ENCODE results near the gene KAZN. TPM values are rescaled to one million over a fixed set of nuclear protein-coding genes. Genes with fewer than 3 reads are reported as not detected.

Gene KAZN
- total and polyA plus RNA-seq, 2 donors = 7.2 to 8.4 TPM

DNA sequence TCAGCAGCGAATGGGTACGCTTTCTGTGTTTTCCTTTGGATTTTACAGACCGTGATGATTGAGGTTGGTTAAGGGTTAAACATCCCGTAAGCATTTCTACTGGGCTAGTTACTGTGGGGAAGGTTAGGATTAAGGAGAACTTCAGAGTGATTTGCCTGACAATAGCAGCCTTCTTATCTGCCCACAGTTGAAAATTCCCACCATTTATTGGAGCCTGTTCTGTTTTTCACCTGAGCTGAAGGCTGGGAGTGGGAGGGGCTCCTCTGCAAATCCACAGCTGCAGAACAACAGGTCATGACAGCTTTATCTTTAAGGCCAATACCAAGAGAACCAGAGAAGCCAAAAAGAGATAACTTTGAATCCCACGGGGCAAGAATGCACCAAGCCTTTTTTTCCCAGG, 168.6 kb downstream of the KAZN start:
- Histone ChIP-seq H3K4me3 (ENCODE audit: low read depth, low read length) (no peak overlapping the region), H3K4me1 (ENCODE audit: insufficient read depth) (no peaks in the 10 kb centered on the region), H3K27ac (ENCODE audit: low read depth) (no peak overlapping the region), H3K36me3 (ENCODE audit: insufficient read depth) (no peaks in the 10 kb centered on the region)
- no peak for DNase-seq (ENCODE audit: extremely low spot score)
- 54% methylated on average over 5 of the region's 5 CpGs for WGBS

DNA sequence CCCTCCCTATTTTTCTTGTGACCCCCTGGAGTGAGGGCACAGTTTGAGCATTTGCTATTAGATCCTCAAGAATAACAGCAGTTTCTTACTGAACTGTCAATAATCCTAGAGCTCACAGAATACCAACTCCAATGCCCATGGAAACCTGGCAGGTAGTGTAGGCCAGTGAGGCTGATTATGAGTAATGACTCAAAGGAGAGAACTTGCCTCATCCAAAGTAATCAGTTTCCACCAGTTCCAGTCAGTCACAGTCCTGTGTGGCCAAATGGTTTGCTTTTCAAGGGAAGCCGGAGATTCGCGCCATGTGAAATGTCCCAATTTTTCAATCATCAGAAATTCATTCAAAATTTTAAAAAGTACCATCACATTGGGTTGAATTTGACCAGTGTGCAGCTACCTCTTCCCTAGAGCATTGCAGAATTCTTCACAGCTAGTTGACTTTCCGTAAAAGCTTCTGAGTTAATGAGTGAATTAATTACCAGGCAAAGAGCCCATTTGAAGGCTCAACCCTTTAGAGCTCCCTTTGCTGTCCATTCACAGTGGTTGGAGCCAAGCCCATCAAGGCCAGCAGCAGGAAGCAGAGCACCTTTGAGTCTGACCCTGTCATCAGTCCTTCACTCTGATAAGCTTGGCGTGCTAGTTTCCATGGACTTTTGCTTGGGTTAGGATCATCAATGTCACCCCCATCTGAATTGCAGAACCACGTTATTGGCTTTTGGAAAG, 170.3 kb downstream of the KAZN start:
- H3K4me3 ChIP-seq (ENCODE audit: low read depth, low read length) = no peak overlapping the region
- no peaks in the 10 kb centered on the region for H3K4me1 ChIP-seq (ENCODE audit: insufficient read depth)
- H3K27ac ChIP-seq (ENCODE audit: low read depth) = no peak overlapping the region
- no peak for DNase-seq (ENCODE audit: extremely low spot score)
- WGBS = 97% methylated on average over 6 of the region's 6 CpGs
- no peaks in the 10 kb centered on the region for H3K36me3 ChIP-seq (ENCODE audit: insufficient read depth)

DNA sequence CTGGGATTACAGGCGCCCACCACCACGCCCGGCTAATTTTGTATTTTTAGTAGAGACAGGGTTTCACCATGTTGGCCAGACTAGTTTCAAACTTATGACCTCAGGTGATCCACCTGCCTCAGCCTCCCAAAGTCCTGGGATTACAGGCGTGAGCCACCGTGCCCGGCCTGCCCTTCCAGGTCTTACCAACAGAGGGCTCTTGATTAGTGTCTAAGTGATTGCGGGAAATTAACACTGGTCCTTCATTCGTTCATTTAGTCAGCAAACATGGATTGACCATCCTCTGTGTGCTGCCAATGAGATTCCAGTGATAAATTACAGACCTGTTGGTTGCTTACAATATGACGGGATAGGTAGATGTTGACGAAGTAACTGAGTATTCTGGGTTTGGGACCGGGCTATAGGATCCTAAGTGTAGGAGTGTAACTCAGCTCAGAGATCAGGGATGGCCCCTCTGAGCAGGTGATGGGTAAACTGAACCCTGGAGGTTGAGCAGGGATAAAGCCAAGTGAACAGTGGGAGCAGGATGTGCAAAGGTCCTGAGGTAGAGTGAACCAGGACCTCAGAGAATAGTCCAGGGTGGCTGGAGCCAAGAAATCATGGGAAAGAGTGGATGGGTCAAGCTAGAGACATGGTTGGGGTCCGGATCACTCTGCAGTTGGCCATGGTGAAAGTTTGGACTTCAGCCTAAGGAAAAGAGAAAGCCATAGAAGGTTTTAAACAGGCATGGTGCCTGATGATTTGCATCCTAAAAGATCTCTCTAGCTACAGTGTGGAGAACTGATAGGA, 171.2 kb downstream of the KAZN start:
- Histone ChIP-seq H3K27ac (ENCODE audit: low read depth) (no peak overlapping the region), H3K36me3 (ENCODE audit: insufficient read depth) (no peaks in the 10 kb centered on the region), H3K4me3 (ENCODE audit: low read depth, low read length) (no peak overlapping the region), H3K4me1 (ENCODE audit: insufficient read depth) (no peaks in the 10 kb centered on the region)
- no peak for DNase-seq (ENCODE audit: extremely low spot score)
- 96% methylated on average over 12 of the region's 12 CpGs for WGBS

DNA sequence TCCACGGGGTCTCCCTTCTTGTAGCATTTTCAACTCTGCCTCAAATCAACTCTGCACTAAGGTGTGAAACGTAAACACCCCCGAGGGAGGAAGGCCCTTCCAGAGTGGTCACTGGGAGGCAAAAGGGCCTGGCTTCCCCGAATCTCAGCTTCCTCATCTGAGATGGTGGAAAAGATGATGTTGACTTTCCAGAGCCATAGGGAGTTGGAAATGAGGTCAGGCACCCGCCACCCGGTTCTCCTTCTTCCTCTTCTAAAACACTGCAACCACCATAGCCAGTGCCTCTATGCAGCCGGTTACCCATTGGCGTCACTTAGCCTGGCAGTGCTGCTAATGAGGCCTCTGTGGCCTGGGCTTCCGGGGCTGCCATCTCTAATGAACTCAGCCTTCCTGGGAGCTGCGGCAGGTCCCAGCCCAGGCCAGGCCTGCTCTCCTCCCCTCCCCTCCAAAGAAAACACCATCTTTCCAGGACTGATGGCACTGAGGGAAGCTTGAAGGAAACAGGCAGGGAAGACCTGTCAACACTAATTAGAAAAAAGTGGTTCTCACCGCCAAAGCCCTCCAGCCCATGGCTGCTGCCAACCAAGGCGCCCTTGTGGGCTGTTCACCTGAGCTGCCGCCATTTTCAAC, 175.0 kb downstream of the KAZN start:
- H3K27ac ChIP-seq (ENCODE audit: low read depth) = no peak overlapping the region
- no peak overlapping the region for H3K4me3 ChIP-seq (ENCODE audit: low read depth, low read length)
- WGBS = 91% methylated on average over 13 of the region's 13 CpGs
- no peaks in the 10 kb centered on the region for H3K4me1 ChIP-seq (ENCODE audit: insufficient read depth)
- no peaks in the 10 kb centered on the region for H3K36me3 ChIP-seq (ENCODE audit: insufficient read depth)
- DNase-seq (ENCODE audit: extremely low spot score) = no peak

DNA sequence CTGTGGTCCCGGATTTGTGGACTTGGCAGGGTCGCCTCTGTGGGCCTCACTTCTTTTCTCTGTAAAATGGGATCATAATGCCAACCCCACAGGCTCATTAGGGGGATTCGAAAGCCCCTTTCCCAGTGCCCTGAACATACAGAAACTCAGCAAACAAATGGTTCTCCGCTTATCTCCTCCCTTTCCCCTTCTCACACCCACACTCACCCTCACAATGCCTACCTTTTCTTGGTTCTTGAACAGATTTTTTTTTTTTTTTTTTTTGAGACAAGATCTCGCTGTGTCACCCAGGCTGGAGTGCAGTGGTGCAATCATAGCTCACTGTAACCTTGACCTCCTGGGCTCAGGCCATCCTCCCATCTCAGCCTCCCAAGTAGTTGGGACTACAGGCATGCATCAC, 175.7 kb downstream of the KAZN start:
- 76% methylated on average over 5 of the region's 5 CpGs for WGBS
- DNase-seq (ENCODE audit: extremely low spot score) = no peak
- no peak overlapping the region for H3K27ac ChIP-seq (ENCODE audit: low read depth)

DNA sequence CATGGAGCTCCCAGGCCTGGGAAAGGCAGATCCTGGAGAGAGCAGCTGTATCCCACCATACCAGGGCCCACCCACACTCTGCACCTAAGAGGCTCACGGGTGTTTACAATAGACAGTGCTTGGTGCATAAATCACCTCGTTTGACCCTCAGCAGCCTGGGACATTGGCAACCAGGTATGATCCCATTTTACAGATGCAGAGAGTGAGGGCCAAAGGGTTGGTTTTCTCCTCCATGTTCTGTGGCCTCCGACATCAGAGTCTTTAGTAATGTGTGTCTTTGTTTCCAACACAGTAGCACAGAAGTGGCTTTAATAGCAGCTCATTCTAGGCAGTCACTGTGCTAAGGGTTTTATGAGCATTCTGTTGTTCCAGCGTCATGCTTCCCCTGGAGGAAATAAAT, 176.5 kb downstream of the KAZN start:
- DNase-seq (ENCODE audit: extremely low spot score) = no peak
- no peak overlapping the region for H3K4me3 ChIP-seq (ENCODE audit: low read depth, low read length)
- no peaks in the 10 kb centered on the region for H3K4me1 ChIP-seq (ENCODE audit: insufficient read depth)
- WGBS = 84% methylated on average over 4 of the region's 4 CpGs
- no peaks in the 10 kb centered on the region for H3K36me3 ChIP-seq (ENCODE audit: insufficient read depth)
- no peak overlapping the region for H3K27ac ChIP-seq (ENCODE audit: low read depth)

More for the DNA sequence above, 175.7 kb downstream of the KAZN start:
- H3K36me3 ChIP-seq (ENCODE audit: insufficient read depth) = no peaks in the 10 kb centered on the region
- H3K4me1 ChIP-seq (ENCODE audit: insufficient read depth) = no peaks in the 10 kb centered on the region
- H3K4me3 ChIP-seq (ENCODE audit: low read depth, low read length) = no peak overlapping the region

DNA sequence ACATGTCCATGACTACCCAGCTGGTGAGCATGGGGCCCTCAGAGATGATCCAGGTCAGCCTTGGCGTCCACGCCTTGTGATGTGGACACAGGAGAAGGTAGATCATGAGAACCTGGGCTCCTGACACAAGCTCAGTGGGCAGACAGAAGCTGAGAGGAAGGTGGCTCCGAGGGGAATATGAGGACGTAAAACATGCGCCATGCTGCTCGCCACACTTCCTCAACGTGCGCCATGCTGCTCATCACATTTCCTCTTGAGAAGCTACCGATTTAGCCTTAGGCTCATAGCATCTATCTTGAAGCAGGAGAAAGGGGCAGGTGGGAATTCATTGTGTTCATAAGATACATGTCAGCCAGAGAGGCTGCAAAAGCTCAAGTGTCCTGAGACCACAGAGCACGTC, 176.9 kb downstream of the KAZN start:
- 94% methylated on average over 10 of the region's 10 CpGs for WGBS
- Histone ChIP-seq H3K4me1 (ENCODE audit: insufficient read depth) (no peaks in the 10 kb centered on the region), H3K36me3 (ENCODE audit: insufficient read depth) (no peaks in the 10 kb centered on the region), H3K27ac (ENCODE audit: low read depth) (no peak overlapping the region), H3K4me3 (ENCODE audit: low read depth, low read length) (no peak overlapping the region)
- DNase-seq (ENCODE audit: extremely low spot score) = no peak

DNA sequence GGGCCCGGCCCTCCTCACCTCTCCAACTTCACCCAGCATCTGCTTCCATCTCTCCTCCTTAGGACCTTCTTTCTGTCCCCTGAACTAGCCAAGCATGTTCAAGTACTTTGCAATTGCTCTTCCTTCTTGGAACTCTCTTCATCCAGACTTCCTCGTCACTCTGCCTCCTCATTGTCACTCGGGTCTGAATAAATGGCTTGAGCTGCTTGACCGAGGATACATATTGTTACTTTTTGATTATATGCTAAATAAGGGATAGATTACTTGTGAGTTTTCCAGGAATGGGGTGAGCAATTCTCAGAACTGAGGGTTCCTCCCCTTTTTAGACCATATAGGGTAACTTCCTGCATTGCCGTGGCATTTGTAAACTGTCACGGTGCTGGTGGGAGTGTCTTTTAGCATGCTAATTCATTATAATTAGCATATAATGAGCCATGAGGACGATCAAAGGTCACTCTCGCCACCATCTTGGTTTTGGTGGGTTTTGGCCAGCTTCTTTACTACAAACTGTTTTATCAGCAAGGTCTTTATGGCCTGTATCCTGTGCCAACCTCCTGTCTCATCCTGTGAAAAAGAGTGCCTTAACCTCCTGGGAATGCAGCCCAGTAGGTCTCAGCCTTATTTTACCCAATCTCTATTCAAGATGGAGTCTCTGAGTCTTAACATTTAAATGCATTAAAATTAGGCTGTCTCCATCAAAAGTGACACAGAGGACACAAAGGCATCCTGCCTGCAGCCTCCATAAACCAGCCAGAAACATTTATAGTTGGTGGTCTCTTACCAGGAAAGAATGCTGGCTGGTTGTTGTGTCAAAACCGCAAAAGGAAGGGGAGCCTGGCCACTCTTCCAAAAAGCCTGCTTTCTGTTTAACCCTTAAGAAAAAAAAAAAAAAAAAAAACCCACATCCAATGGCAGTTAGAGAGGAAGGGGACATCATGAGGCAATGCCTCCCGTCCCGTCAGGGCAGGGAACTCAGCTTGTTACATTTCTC, 179.3 kb downstream of the KAZN start:
- Histone ChIP-seq H3K4me1 (ENCODE audit: insufficient read depth) (no peaks in the 10 kb centered on the region), H3K27ac (ENCODE audit: low read depth) (no peak overlapping the region), H3K4me3 (ENCODE audit: low read depth, low read length) (no peak overlapping the region), H3K36me3 (ENCODE audit: insufficient read depth) (no peaks in the 10 kb centered on the region)
- WGBS = 68% methylated on average over 11 of the region's 11 CpGs
- DNase-seq (ENCODE audit: extremely low spot score) = no peak

DNA sequence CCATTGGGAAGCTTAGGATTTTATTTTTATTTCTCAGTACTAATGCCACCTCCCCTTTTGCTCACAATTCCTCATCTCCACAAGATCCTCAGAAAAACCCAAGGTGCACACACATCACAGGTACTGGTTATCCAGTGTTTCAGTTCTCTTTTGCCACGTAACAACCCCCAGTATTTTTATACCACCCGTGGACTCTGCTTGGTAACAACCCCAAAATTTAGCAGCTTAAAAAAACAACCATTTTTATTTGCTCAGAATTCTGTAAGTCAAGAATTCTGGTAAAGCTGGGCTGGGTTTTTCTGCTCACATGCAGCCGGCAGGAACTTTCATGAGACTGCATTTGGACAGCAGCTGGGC, 180.0 kb downstream of the KAZN start:
- DNase-seq (ENCODE audit: extremely low spot score) = no peak
- WGBS = 74% methylated on average over 3 of the region's 3 CpGs
- H3K27ac ChIP-seq (ENCODE audit: low read depth) = no peak overlapping the region

DNA sequence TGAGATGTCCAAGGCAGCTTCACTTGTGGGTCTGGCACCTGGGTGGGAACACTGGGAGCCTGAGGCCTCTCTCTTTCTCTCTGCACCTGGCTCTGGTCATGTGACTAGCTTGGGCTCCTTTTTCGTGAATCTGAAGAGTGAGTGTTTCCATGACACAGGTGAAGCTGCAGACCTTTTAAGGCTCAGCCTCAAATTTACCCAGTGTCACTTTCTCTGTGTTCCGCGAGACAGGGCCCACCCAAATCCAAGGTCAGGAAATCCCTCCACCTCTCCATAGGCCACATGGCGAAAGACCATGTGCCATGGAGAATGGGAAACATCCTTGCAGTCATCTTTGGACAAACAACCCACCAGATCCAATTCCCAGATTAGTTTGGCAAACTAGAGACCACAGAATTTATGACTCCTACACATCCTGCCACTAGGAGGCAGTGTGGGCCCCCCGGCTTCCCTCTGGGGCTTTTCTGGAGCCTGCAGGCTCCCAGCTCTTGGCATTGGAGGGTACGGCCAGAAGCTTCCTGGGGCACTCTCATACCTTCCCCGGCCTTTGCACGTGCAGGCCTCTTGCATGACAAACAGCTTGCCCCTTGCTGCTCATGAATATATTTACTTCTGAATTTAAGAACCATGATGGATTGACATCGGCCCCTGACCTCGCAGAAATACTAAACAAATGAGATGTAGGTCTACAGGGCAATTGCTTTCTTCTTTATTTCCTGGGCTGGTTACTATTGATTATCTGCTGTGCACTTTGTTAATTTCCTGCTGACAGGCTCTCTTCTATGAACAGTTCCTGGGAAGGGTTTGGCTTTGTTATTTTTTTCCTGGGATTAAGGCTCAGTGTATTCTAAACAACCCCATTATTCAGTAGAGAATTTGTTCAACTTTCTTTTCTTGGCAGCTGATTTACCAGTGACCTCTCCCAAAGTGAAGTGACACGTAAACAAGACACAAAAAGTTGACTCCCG, 180.7 kb downstream of the KAZN start:
- Histone ChIP-seq H3K4me1 (ENCODE audit: insufficient read depth) (no peaks in the 10 kb centered on the region), H3K27ac (ENCODE audit: low read depth) (no peak overlapping the region), H3K4me3 (ENCODE audit: low read depth, low read length) (no peak overlapping the region), H3K36me3 (ENCODE audit: insufficient read depth) (no peaks in the 10 kb centered on the region)
- WGBS = 78% methylated on average over 12 of the region's 12 CpGs
- DNase-seq (ENCODE audit: extremely low spot score) = no peak

More for the DNA sequence above, 180.0 kb downstream of the KAZN start:
- Histone ChIP-seq H3K4me1 (ENCODE audit: insufficient read depth) (no peaks in the 10 kb centered on the region), H3K36me3 (ENCODE audit: insufficient read depth) (no peaks in the 10 kb centered on the region), H3K4me3 (ENCODE audit: low read depth, low read length) (no peak overlapping the region)

DNA sequence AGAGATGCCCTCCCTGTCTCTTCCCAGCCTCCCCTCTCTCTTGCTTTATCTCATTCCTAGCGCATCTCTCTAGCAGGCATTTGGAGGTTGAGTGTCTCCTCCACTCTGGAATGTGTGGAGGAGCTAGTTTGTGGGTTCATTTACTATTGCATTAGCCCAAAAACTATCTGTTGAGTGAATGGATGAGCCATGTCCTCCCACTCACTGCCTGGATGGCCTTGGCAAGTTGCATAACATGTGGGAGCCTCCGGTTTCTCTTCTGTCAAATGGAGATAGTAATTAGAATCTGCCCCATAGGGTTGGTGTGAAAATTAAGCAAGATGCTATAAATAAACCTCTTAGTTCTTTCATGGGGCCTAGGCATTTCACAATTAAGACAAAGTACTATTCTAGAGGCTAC, 181.8 kb downstream of the KAZN start:
- no peak for DNase-seq (ENCODE audit: extremely low spot score)
- 88% methylated on average over 2 of the region's 2 CpGs for WGBS
- Histone ChIP-seq H3K4me3 (ENCODE audit: low read depth, low read length) (no peak overlapping the region), H3K27ac (ENCODE audit: low read depth) (no peak overlapping the region), H3K36me3 (ENCODE audit: insufficient read depth) (no peaks in the 10 kb centered on the region), H3K4me1 (ENCODE audit: insufficient read depth) (no peaks in the 10 kb centered on the region)

DNA sequence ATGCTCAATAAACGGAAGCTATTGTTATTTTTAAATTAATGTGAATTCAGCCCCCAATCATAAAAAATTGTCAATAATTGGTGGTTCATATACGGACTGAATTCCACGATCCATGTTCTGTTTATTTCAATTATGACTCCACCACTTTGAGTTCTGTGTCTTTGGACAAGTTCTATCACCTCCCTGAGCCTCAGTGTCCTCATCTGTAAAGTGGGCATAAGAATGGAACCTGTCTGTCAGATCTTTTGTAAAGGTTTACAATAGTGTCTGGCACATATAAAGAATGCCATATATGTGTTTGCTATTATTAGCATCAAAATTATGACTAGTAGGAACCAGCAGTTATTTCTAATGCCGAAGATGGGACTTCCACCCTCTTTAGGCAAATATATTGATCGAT, 183.3 kb downstream of the KAZN start:
- WGBS = 96% methylated on average over 5 of the region's 5 CpGs
- H3K4me1 ChIP-seq (ENCODE audit: insufficient read depth) = no peaks in the 10 kb centered on the region
- no peak overlapping the region for H3K27ac ChIP-seq (ENCODE audit: low read depth)

More for the DNA sequence above, 183.3 kb downstream of the KAZN start:
- no peak for DNase-seq (ENCODE audit: extremely low spot score)
- Histone ChIP-seq H3K36me3 (ENCODE audit: insufficient read depth) (no peaks in the 10 kb centered on the region), H3K4me3 (ENCODE audit: low read depth, low read length) (no peak overlapping the region)
